GM13976 (cell line): ENCODE data around the gene PIPOX.
"Not testable (repeated sequence)": the region's sequence is repeated elsewhere in the genome, so short reads cannot be mapped to it uniquely, and the experiment has no call there.

Source experiments
- DNase-seq: peaks from one replicate; pipeline ENCODE4 v3.0.0; 2012; ENCODE audit warnings: low spot score
- in situ Hi-C: fragments of 300-500 bp; cut with MboI; formaldehyde crosslinking; loops from one replicate; pipeline ENCODE4 v1.12.0; 2022; ENCODE audit warnings: low sequenced_read_pairs, mixed read lengths, inconsistent platforms; ENCODE audit not compliant: unreplicated experiment
- TF ChIP-seq, protein P1 (sequence below): IDR thresholded peaks from 2 replicates; pipeline ENCODE4 v1.5.1; 2012; ENCODE audit warnings: borderline replicate concordance, mild to moderate bottlenecking; ENCODE audit not compliant: insufficient read depth; ENCODE audit errors: extremely low read depth, missing control alignments, control extremely low read depth

The PIPOX gene

DNA sequence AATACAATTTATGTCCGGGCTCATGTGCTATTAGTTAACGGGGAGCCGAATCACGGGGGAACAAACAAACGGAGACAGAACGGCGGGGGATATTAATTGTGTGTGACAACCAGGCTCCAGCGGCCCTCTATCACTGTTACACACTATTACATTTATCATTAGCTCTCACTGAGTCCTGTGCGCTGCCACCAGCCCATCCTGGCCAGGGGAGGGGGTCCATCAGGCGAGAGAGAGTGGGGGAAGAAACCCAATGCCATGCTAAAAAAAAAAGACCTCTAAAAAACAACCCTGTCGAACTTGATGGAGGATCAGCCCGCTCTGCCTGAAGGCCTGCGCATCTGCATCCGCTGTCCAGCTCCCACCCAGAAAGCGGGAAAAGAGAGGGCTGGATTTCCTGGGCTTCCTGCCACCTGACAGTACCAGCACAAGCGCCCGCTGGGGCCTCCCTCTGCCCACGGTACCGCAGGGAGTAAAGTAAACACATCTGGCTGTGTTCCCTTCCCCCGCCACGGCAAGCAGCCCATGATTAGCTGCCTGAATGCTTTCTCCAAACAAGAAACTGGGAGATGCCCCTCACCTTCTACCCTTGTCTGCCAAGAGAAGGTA, 41.7 kb downstream of the PIPOX start:
- DNase-seq, result no peak
- TF ChIP-seq, protein P1, sequence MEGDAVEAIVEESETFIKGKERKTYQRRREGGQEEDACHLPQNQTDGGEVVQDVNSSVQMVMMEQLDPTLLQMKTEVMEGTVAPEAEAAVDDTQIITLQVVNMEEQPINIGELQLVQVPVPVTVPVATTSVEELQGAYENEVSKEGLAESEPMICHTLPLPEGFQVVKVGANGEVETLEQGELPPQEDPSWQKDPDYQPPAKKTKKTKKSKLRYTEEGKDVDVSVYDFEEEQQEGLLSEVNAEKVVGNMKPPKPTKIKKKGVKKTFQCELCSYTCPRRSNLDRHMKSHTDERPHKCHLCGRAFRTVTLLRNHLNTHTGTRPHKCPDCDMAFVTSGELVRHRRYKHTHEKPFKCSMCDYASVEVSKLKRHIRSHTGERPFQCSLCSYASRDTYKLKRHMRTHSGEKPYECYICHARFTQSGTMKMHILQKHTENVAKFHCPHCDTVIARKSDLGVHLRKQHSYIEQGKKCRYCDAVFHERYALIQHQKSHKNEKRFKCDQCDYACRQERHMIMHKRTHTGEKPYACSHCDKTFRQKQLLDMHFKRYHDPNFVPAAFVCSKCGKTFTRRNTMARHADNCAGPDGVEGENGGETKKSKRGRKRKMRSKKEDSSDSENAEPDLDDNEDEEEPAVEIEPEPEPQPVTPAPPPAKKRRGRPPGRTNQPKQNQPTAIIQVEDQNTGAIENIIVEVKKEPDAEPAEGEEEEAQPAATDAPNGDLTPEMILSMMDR, result no peak
- in situ Hi-C loops, result no loop called here

DNA sequence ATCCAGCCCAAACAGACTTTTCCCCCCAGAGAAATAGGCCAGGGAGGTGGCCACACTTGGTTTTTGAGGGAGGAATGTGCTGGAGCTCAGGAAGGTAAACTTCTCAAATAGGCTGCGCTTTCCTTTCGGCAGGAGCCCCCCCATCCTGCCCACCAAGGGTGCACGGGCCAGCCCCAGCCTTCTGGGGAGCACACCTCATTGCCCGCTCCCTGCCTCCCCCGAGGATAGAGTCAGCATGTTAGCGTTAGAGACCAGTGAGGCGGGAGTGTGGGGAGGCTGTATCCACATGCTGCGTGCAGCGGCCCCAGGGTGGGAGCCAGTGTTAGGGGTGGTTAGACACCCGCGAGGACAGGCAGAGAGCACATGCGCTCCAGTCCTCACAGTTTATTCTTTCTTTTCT, 42.3 kb downstream of the PIPOX start:
- TF ChIP-seq, protein P1, result no peak
- in situ Hi-C loops, result no loop called here
- DNase-seq, result no peak

DNA sequence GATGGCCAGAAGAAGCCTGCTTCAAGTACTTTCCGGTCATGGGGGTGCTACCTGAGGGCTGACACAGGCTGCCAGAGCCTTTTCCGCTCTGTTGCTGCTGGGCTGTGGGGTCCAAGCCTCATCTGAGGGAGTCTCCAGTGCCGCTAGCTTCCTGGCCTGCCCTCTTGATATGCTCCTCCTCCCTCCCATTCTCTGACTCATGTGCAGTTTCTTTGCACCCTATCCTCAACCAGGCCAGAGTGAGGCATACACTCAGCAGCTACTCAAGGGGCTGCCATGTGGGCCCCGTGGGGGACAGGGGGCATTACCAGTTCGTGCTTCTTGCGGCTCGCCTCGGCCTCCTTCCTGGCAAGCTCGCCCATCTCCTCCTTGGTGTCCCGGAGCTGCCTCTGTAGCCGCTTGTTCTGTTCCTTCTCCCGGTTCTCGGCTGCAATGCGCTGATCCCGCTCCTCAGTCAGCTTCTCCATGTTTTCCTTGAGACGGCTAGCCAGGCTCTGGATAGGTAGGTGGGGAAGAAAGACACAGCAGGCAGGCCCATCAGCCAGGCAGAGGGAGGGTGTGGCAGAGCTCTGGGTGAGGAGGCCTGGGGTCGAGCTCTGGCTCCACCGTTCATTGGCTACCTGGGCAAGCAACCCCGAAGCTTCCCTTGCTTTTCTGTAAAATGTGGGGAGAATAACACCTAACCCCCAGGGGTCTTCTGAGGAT, 43.8 kb downstream of the PIPOX start:
- TF ChIP-seq, protein P1, result no peak
- in situ Hi-C loops, result no loop called here
- DNase-seq, result no peak

DNA sequence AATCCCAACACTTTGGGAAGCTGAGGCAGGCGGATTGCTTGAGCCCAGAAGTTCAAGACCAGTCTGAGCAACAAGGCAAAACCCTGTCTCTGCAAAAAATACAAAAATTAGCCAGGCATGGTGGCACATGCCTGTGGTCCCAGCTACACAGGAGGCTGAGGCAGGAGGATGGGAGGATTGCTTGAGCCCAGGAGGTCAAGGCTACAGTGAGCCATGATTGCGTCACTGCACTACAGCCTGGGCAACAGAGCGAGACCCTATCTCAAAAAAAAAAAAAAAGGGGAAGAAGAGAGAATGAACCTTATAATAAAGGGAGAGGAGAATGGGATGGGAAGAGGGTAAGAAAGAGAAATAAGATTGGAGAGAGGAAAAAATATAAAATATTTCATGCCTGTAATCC, 45.8 kb downstream of the PIPOX start:
- in situ Hi-C loops, result not testable (repeated sequence)

DNA sequence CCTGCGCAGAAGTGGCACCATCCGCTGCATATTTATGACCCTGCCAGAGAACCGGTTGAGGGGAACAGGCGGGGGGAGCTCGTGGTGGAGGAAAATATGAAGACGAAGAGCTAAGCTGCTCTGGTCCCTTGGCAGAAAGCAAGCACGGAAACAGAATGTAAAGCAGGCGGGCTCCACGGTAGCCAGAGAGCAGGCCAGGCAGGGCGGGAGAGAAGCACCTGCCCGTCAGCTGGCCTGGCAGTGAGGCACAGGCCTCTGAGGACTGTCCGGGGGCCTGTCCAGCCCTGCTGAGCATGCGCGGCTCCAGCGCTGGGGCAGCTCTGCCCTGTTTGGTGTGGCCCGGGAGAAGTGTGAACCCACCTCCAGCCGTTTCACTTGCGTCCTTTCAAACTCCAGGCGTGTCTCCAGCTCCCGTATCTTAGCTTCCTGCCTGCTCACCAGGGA, 46.7 kb downstream of the PIPOX start:
- in situ Hi-C loops, result no loop called here
- TF ChIP-seq, protein P1, result no peak
- DNase-seq, result no peak

More for the DNA sequence above, 45.8 kb downstream of the PIPOX start:
- DNase-seq, result not testable (repeated sequence)

DNA sequence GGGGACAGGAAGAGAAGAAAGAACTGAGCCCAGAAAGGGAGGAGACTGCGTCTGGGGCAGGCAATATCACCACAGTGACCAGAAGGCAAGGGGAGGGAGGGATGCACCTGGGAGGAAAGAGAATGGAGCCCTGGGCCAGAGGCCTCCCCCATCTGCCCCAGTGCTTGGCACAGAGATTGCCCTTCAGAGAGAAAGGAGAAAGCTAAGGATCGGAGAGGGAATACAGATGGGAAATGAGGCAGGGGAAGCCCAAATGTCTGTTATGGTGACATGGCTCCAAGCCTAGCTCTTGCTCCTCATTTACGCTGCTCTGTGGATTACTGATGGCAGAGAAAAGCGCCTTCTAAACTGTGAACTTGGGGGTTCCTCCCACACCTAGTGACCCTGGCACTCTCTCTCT, 47.2 kb downstream of the PIPOX start:
- in situ Hi-C loops, result no loop called here
- DNase-seq, result no peak

More for the DNA sequence above, 47.2 kb downstream of the PIPOX start:
- TF ChIP-seq, protein P1, result no peak
